ENCODE measurements around the gene SNPH. TPM values are rescaled to one million over a fixed set of nuclear protein-coding genes. Genes with fewer than 3 reads are reported as not detected.
A peak's percentile ranks its signal among the peaks of the same experiment; 100 is the strongest.

Gene SNPH
- total and polyA plus RNA-seq, 8 donors: 1.1 to 4.3 (median 2.5) TPM

- WGBS, 2 donors: 84% methylated on average over 11 of the region's 11 CpGs
- Histone ChIP-seq H3K4me3 (no peak overlapping the region), H3K4me1 (peaks cover 12 to 16% (median 14%) of the 10 kb centered on the region in 3 donors), H3K27ac (peak overlapping the region in 2 of 4 donors; percentile 17 to 19), H3K36me3 (no peaks in the 10 kb centered on the region), H3K9me3 (no peaks in the 10 kb centered on the region), H3K27me3 (no peaks in the 10 kb centered on the region)
- no peak for TF ChIP-seq CTCF (IDR thresholded peaks at IDR 0.05)
- ATAC-seq: no peak
- intact Hi-C loops (cut with DNase I): no loop called here
- DNase-seq: no peak
- no peak for FAIRE-seq
Measured at GRCh38 chr20:1322511-1323245, 56.6 kb downstream of the SNPH start.

GRCh38 chr20:1323256-1323655, 57.2 kb downstream of the SNPH start:
- ATAC-seq (no peak), FAIRE-seq (no peak), DNase-seq (no peak)
- Histone ChIP-seq H3K36me3 (no peaks in the 10 kb centered on the region), H3K9me3 (no peaks in the 10 kb centered on the region), H3K27me3 (no peaks in the 10 kb centered on the region), H3K4me3 (no peak overlapping the region), H3K4me1 (peaks cover 17 to 22% (median 19%) of the 10 kb centered on the region in 3 donors), H3K27ac (peak overlapping the region in 2 of 4 donors; percentile 5 to 19)
- no peak for TF ChIP-seq CTCF (IDR thresholded peaks at IDR 0.05)
- intact Hi-C loops (cut with DNase I): no loop called here
- WGBS, 2 donors: 66 to 72% methylated on average over 6 of the region's 6 CpGs

- no peaks in the 10 kb centered on the region for H3K27me3 ChIP-seq
- H3K36me3 ChIP-seq: no peaks in the 10 kb centered on the region
- TF ChIP-seq CTCF (IDR thresholded peaks at IDR 0.05): no peak
- FAIRE-seq (no peak), DNase-seq (peak in 1 of 6 donors; percentile 8), ATAC-seq (no peak)
- intact Hi-C loops (cut with DNase I): no loop called here
- H3K9me3 ChIP-seq: no peaks in the 10 kb centered on the region
- H3K4me3 ChIP-seq: no peak overlapping the region
- H3K4me1 ChIP-seq: peaks cover 24 to 25% (median 25%) of the 10 kb centered on the region in 3 donors
- H3K27ac ChIP-seq: peak overlapping the region in 1 of 4 donors; percentile 5
- WGBS, 2 donors: 68 to 76% methylated on average over 12 of the region's 12 CpGs
Measured at GRCh38 chr20:1323830-1324597, 57.9 kb downstream of the SNPH start.

- 26 to 29% methylated on average over 15 of the region's 15 CpGs for WGBS, 2 donors
- Histone ChIP-seq H3K27ac (peak overlapping the region; percentile 92 to 97 (median 94)), H3K4me3 (peak overlapping the region; percentile 67 to 94 (median 73)), H3K36me3 (no peaks in the 10 kb centered on the region), H3K27me3 (no peaks in the 10 kb centered on the region), H3K4me1 (peaks cover 30 to 31% (median 31%) of the 10 kb centered on the region in 3 donors), H3K9me3 (no peaks in the 10 kb centered on the region)
- intact Hi-C loops (cut with DNase I): no loop called here
- ATAC-seq (peak in 1 of 4 donors; percentile 3), DNase-seq (peak in 1 of 6 donors; percentile 12), FAIRE-seq (no peak)
- no peak for TF ChIP-seq CTCF (IDR thresholded peaks at IDR 0.05)
Measured at GRCh38 chr20:1324598-1325172, 58.6 kb downstream of the SNPH start.
